Activated CD4-positive, alpha-beta T cell treated with anti-CD3 and anti-CD28 coated beads, Interleukin-2, amount 10 ng/mL, durations not matched to agents 24 days and 14 days (primary cell): ENCODE results near the gene CISH. TPM values are rescaled to one million over a fixed set of nuclear protein-coding genes. Genes with fewer than 3 reads are reported as not detected.
A peak's percentile ranks its signal among the peaks of the same experiment; 100 is the strongest.

Experiments
- DNase-seq: peaks from one replicate; pipeline ENCODE4 v3.0.0; 2022
- H3K27ac Mint-ChIP-seq: one replicate; pipeline ENCODE4 v1.8.0; 2022; ENCODE audit warnings: mild to moderate bottlenecking, mixed read lengths
- H3K27me3 Mint-ChIP-seq: one replicate; pipeline ENCODE4 v1.8.0; 2022; ENCODE audit warnings: mixed read lengths
- H3K36me3 Mint-ChIP-seq: one replicate; pipeline ENCODE4 v1.8.0; 2022; ENCODE audit warnings: low read depth, mild to moderate bottlenecking, mixed read lengths
- H3K4me1 Mint-ChIP-seq: one replicate; pipeline ENCODE4 v1.8.0; 2021; ENCODE audit warnings: mixed read lengths
- H3K4me3 Mint-ChIP-seq: one replicate; pipeline ENCODE4 v1.8.0; 2022; ENCODE audit warnings: mild to moderate bottlenecking, moderate library complexity, mixed read lengths
- H3K9me3 Mint-ChIP-seq: one replicate; pipeline ENCODE4 v1.8.0; 2021; ENCODE audit warnings: mixed read lengths
- intact Hi-C: fragments of 100-400 bp; cut with micrococcal nuclease; formaldehyde crosslinking; loops from one replicate; pipeline ENCODE4 v1.15.1; 2023
- total RNA-seq: library from RNA; stranded (reverse); gene quantifications from 2 replicates; pipeline ENCODE4 v1.2.3, GENCODE V29; 2022

The CISH gene
- total RNA-seq, 1 donor from 2014 or later = 359 TPM

- intact Hi-C loops = loop anchor here (2.0 to 10.0 kb wide), 3 partner anchors 72 to 1440 kb away; partner anchors contain the start of gene DUSP7
- peaks cover 59% of the 10 kb centered on the region for H3K36me3 Mint-ChIP-seq
- H3K4me3 Mint-ChIP-seq = peak overlapping the region; percentile 91
- DNase-seq = no peak
- no peaks in the 10 kb centered on the region for H3K27me3 Mint-ChIP-seq
- no peaks in the 10 kb centered on the region for H3K9me3 Mint-ChIP-seq
- H3K27ac Mint-ChIP-seq = no peak overlapping the region
- peaks cover 51% of the 10 kb centered on the region for H3K4me1 Mint-ChIP-seq
Observed at GRCh38 chr3:50615190-50615589, 3.6 kb upstream of the CISH start.

- intact Hi-C loops = loop anchor here (5.0 to 10.0 kb wide), 4 partner anchors 276 to 1442 kb away; partner anchors contain the start of genes DUSP7, GNAI2, HYAL3 and NAA80
- peaks cover 65% of the 10 kb centered on the region for H3K36me3 Mint-ChIP-seq
Observed at GRCh38 chr3:50612970-50613846, 1.6 kb upstream of the CISH start.

GRCh38 chr3:50612234-50612882, 784 bp upstream of the CISH start:
- H3K27ac Mint-ChIP-seq = peak overlapping the region; percentile 96
- H3K4me1 Mint-ChIP-seq = peaks cover 38% of the 10 kb centered on the region
- DNase-seq = no peak
- H3K4me3 Mint-ChIP-seq = peak overlapping the region; percentile 93
- peaks cover 69% of the 10 kb centered on the region for H3K36me3 Mint-ChIP-seq
- intact Hi-C loops = loop anchor here (5.0 to 10.0 kb wide), 4 partner anchors 275 to 1442 kb away; partner anchors contain the start of genes DUSP7, GNAI2, HYAL3 and NAA80
- no peaks in the 10 kb centered on the region for H3K9me3 Mint-ChIP-seq
- no peaks in the 10 kb centered on the region for H3K27me3 Mint-ChIP-seq

More at GRCh38 chr3:50612970-50613846, 1.6 kb upstream of the CISH start:
- peak overlapping the region; percentile 96 for H3K27ac Mint-ChIP-seq
- H3K9me3 Mint-ChIP-seq = no peaks in the 10 kb centered on the region
- peak overlapping the region; percentile 93 for H3K4me3 Mint-ChIP-seq
- no peaks in the 10 kb centered on the region for H3K27me3 Mint-ChIP-seq
- DNase-seq = peak; percentile 71
- peaks cover 36% of the 10 kb centered on the region for H3K4me1 Mint-ChIP-seq

- intact Hi-C loops = loop anchor here (1.0 to 10.0 kb wide), 6 partner anchors 10 to 1444 kb away; partner anchors contain the start of genes DUSP7, GNAI2, HYAL3 and NAA80
- H3K27me3 Mint-ChIP-seq = no peaks in the 10 kb centered on the region
- H3K9me3 Mint-ChIP-seq = no peaks in the 10 kb centered on the region
- H3K4me3 Mint-ChIP-seq = peak overlapping the region; percentile 93
- peak overlapping the region; percentile 98 for H3K27ac Mint-ChIP-seq
- DNase-seq = no peak
- H3K36me3 Mint-ChIP-seq = peaks cover 77% of the 10 kb centered on the region
- peaks cover 32% of the 10 kb centered on the region for H3K4me1 Mint-ChIP-seq
Observed at GRCh38 chr3:50610992-50611463, 546 bp downstream of the CISH start.

- no peaks in the 10 kb centered on the region for H3K27me3 Mint-ChIP-seq
- intact Hi-C loops = loop anchor here (5.0 to 10.0 kb wide), 4 partner anchors 273 to 1444 kb away; partner anchors contain the start of genes DUSP7, GNAI2, HYAL3 and NAA80
- peak; percentile 81 for DNase-seq
- H3K36me3 Mint-ChIP-seq = peaks cover 83% of the 10 kb centered on the region
- no peaks in the 10 kb centered on the region for H3K9me3 Mint-ChIP-seq
- peaks cover 32% of the 10 kb centered on the region for H3K4me1 Mint-ChIP-seq
- H3K27ac Mint-ChIP-seq = peak overlapping the region; percentile 98
- peak overlapping the region; percentile 93 for H3K4me3 Mint-ChIP-seq
Observed at GRCh38 chr3:50610181-50610971, 1.2 kb downstream of the CISH start.

GRCh38 chr3:50609763-50610085, 1.9 kb downstream of the CISH start:
- Mint-ChIP-seq H3K9me3 (no peaks in the 10 kb centered on the region), H3K36me3 (peaks cover 89% of the 10 kb centered on the region), H3K4me1 (peaks cover 33% of the 10 kb centered on the region), H3K27ac (peak overlapping the region; percentile 98), H3K27me3 (no peaks in the 10 kb centered on the region), H3K4me3 (peak overlapping the region; percentile 93)
- DNase-seq = peak; percentile 77
- intact Hi-C loops = loop anchor here (5.0 to 10.0 kb wide), 5 partner anchors 272 to 1645 kb away; partner anchors contain the start of genes DUSP7, GNAI2, HYAL3 and NAA80

- intact Hi-C loops = loop anchor here (10.0 kb wide), 1 partner anchor 1646 kb away; no protein-coding TSS in a partner anchor
- peaks cover 91% of the 10 kb centered on the region for H3K36me3 Mint-ChIP-seq
- no peaks in the 10 kb centered on the region for H3K27me3 Mint-ChIP-seq
- H3K4me1 Mint-ChIP-seq = peaks cover 32% of the 10 kb centered on the region
- H3K4me3 Mint-ChIP-seq = peak overlapping the region; percentile 93
- peak overlapping the region; percentile 98 for H3K27ac Mint-ChIP-seq
- H3K9me3 Mint-ChIP-seq = no peaks in the 10 kb centered on the region
- DNase-seq = peak; percentile 69
Observed at GRCh38 chr3:50609071-50609762, 2.4 kb downstream of the CISH start.

- intact Hi-C loops = loop anchor here (10.0 kb wide), 1 partner anchor 1647 kb away; no protein-coding TSS in a partner anchor
- Mint-ChIP-seq H3K4me3 (peak overlapping the region; percentile 93), H3K36me3 (peaks cover 93% of the 10 kb centered on the region), H3K9me3 (no peaks in the 10 kb centered on the region), H3K27me3 (no peaks in the 10 kb centered on the region), H3K27ac (peak overlapping the region; percentile 98), H3K4me1 (peaks cover 34% of the 10 kb centered on the region)
- peak; percentile 69 for DNase-seq
Observed at GRCh38 chr3:50608278-50608677, 3.3 kb downstream of the CISH start.

- Mint-ChIP-seq H3K4me3 (peak overlapping the region; percentile 93), H3K27ac (peak overlapping the region; percentile 98), H3K27me3 (no peaks in the 10 kb centered on the region), H3K36me3 (peaks cover 97% of the 10 kb centered on the region), H3K9me3 (no peaks in the 10 kb centered on the region), H3K4me1 (peaks cover 40% of the 10 kb centered on the region)
- peak; percentile 79 for DNase-seq
- intact Hi-C loops = loop anchor here (10.0 kb wide), 1 partner anchor 1647 kb away; no protein-coding TSS in a partner anchor
Observed at GRCh38 chr3:50607271-50608091, 4.1 kb downstream of the CISH start.

GRCh38 chr3:50606596-50606995, 5.0 kb downstream of the CISH start:
- peak; percentile 79 for DNase-seq
- Mint-ChIP-seq H3K36me3 (peaks cover 93% of the 10 kb centered on the region), H3K4me3 (peak overlapping the region; percentile 93), H3K27me3 (no peaks in the 10 kb centered on the region), H3K27ac (peak overlapping the region; percentile 98), H3K4me1 (peaks cover 44% of the 10 kb centered on the region), H3K9me3 (no peaks in the 10 kb centered on the region)
- intact Hi-C loops = loop anchor here (10.0 kb wide), 1 partner anchor 1648 kb away; no protein-coding TSS in a partner anchor

GRCh38 chr3:50605901-50606326, 5.7 kb downstream of the CISH start:
- H3K27me3 Mint-ChIP-seq = no peaks in the 10 kb centered on the region
- H3K4me1 Mint-ChIP-seq = peaks cover 50% of the 10 kb centered on the region
- peaks cover 90% of the 10 kb centered on the region for H3K36me3 Mint-ChIP-seq
- H3K27ac Mint-ChIP-seq = peak overlapping the region; percentile 98
- intact Hi-C loops = loop anchor here (10.0 kb wide), 1 partner anchor 1649 kb away; no protein-coding TSS in a partner anchor
- H3K4me3 Mint-ChIP-seq = peak overlapping the region; percentile 93
- peak; percentile 70 for DNase-seq
- H3K9me3 Mint-ChIP-seq = no peaks in the 10 kb centered on the region
